H1 (cell line): Measurements from ENCODE around the gene JOSD2. TPM values are rescaled to one million over a fixed set of nuclear protein-coding genes. Genes with fewer than 3 reads are reported as not detected.

Experiments
- polyA plus RNA-seq, 7 experiments: library from polyadenylated mRNA; depleted of rRNA in 3 of 7; stranded (reverse) in 5 of 7; unstranded in 2 of 7; fragments of >200 nt in 5 of 7; fragments of 200-250 nt in 2 of 7; gene quantifications; 1 replicate in 5 of 7; 2 replicates in 1 of 7; 4 replicates in 1 of 7; pipeline versions ENCODE4 v1.2.1 to v1.2.3, GENCODE V29; 2011 to 2013; ENCODE audit warnings: missing spikeins in 2 of 7, mixed read lengths in 2 of 7
- total RNA-seq: library from RNA; stranded (reverse); fragmentation: NEBNext Ultra II Directional; extraction: Animal tissue kit (Norgen Biotek cat#: 25700); gene quantifications from 2 replicates; pipeline ENCODE4 v1.2.1, GENCODE V29; 2021
- TF ChIP-seq, protein P1 (sequence below): fragments of 300-600 bp; sonication (generic); IDR thresholded peaks from 2 replicates; pipeline ENCODE4 v1.7.1; 2012; ENCODE audit warnings: low read length, moderate library complexity, mild to moderate bottlenecking, inconsistent platforms; ENCODE audit not compliant: insufficient replicate concordance

The JOSD2 gene
- total and polyA plus RNA-seq, 2 of the 8 experiments (the other 6 are each of a cell fraction or from before 2014, with no cell fraction given), result 1.9 to 6.6 TPM

DNA sequence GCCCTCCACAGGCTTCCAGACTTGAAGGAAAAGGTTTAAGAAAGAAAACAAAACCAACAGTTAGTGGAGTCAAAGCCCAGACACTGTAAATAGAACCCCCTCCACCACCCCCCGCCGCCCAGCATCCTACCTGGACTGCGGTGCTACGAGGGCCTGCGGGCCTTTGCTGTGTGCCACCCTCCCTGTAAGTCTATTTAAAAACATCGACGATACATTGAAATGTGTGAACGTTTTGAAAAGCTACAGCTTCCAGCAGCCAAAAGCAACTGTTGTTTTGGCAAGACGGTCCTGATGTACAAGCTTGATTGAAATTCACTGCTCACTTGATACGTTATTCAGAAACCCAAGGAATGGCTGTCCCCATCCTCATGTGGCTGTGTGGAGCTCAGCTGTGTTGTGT is 28.1 kb downstream of the JOSD2 start (continued):
- TF ChIP-seq, protein P1, sequence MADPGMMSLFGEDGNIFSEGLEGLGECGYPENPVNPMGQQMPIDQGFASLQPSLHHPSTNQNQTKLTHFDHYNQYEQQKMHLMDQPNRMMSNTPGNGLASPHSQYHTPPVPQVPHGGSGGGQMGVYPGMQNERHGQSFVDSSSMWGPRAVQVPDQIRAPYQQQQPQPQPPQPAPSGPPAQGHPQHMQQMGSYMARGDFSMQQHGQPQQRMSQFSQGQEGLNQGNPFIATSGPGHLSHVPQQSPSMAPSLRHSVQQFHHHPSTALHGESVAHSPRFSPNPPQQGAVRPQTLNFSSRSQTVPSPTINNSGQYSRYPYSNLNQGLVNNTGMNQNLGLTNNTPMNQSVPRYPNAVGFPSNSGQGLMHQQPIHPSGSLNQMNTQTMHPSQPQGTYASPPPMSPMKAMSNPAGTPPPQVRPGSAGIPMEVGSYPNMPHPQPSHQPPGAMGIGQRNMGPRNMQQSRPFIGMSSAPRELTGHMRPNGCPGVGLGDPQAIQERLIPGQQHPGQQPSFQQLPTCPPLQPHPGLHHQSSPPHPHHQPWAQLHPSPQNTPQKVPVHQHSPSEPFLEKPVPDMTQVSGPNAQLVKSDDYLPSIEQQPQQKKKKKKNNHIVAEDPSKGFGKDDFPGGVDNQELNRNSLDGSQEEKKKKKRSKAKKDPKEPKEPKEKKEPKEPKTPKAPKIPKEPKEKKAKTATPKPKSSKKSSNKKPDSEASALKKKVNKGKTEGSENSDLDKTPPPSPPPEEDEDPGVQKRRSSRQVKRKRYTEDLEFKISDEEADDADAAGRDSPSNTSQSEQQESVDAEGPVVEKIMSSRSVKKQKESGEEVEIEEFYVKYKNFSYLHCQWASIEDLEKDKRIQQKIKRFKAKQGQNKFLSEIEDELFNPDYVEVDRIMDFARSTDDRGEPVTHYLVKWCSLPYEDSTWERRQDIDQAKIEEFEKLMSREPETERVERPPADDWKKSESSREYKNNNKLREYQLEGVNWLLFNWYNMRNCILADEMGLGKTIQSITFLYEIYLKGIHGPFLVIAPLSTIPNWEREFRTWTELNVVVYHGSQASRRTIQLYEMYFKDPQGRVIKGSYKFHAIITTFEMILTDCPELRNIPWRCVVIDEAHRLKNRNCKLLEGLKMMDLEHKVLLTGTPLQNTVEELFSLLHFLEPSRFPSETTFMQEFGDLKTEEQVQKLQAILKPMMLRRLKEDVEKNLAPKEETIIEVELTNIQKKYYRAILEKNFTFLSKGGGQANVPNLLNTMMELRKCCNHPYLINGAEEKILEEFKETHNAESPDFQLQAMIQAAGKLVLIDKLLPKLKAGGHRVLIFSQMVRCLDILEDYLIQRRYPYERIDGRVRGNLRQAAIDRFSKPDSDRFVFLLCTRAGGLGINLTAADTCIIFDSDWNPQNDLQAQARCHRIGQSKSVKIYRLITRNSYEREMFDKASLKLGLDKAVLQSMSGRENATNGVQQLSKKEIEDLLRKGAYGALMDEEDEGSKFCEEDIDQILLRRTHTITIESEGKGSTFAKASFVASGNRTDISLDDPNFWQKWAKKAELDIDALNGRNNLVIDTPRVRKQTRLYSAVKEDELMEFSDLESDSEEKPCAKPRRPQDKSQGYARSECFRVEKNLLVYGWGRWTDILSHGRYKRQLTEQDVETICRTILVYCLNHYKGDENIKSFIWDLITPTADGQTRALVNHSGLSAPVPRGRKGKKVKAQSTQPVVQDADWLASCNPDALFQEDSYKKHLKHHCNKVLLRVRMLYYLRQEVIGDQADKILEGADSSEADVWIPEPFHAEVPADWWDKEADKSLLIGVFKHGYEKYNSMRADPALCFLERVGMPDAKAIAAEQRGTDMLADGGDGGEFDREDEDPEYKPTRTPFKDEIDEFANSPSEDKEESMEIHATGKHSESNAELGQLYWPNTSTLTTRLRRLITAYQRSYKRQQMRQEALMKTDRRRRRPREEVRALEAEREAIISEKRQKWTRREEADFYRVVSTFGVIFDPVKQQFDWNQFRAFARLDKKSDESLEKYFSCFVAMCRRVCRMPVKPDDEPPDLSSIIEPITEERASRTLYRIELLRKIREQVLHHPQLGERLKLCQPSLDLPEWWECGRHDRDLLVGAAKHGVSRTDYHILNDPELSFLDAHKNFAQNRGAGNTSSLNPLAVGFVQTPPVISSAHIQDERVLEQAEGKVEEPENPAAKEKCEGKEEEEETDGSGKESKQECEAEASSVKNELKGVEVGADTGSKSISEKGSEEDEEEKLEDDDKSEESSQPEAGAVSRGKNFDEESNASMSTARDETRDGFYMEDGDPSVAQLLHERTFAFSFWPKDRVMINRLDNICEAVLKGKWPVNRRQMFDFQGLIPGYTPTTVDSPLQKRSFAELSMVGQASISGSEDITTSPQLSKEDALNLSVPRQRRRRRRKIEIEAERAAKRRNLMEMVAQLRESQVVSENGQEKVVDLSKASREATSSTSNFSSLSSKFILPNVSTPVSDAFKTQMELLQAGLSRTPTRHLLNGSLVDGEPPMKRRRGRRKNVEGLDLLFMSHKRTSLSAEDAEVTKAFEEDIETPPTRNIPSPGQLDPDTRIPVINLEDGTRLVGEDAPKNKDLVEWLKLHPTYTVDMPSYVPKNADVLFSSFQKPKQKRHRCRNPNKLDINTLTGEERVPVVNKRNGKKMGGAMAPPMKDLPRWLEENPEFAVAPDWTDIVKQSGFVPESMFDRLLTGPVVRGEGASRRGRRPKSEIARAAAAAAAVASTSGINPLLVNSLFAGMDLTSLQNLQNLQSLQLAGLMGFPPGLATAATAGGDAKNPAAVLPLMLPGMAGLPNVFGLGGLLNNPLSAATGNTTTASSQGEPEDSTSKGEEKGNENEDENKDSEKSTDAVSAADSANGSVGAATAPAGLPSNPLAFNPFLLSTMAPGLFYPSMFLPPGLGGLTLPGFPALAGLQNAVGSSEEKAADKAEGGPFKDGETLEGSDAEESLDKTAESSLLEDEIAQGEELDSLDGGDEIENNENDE, result no peak
